ENCODE results near the gene SLC2A5.
"Not testable (repeated sequence)": the region's sequence is repeated elsewhere in the genome, so short reads cannot be mapped to it uniquely, and the experiment has no call there.

SLC2A5 gene

GRCh38 chr1:9101510-9102146 lies 32.2 kb upstream of the SLC2A5 start:
- peak overlapping the region; percentile 11 for H3K27ac ChIP-seq
- POLR2A ChIA-PET (ENCODE audit: low non-redundant PET): interaction anchor here (0.6 kb wide), 1 partner anchor 37 kb away, joined by 12 read pairs; no protein-coding TSS in a partner anchor
- CTCF ChIA-PET: interaction anchor here (0.6 to 2.5 kb wide), 12 partner anchors 9 to 789 kb away, joined by 3 to 14 read pairs (median 5); no protein-coding TSS in a partner anchor
- DNase-seq (ENCODE audit: low spot score): peak; percentile 62
- peak; percentile 66 for TF ChIP-seq CTCF (conservative IDR thresholded peaks at IDR 0.05; ENCODE audit: low read depth)

- CTCF ChIA-PET: interaction anchor here (0.6 to 2.5 kb wide), 3 partner anchors 10 to 790 kb away, joined by 4 to 14 read pairs (median 5); no protein-coding TSS in a partner anchor
- no peak for TF ChIP-seq CTCF (conservative IDR thresholded peaks at IDR 0.05; ENCODE audit: low read depth)
- DNase-seq (ENCODE audit: low spot score): no peak
- H3K27ac ChIP-seq: peak overlapping the region; percentile 11
- POLR2A ChIA-PET (ENCODE audit: low non-redundant PET): interaction anchor here (0.6 kb wide), 2 partner anchors 38 to 58 kb away, joined by 5 to 12 read pairs; no protein-coding TSS in a partner anchor
Measured at GRCh38 chr1:9100471-9101043, 31.1 kb upstream of the SLC2A5 start.

GRCh38 chr1:9099555-9099954 lies 30.1 kb upstream of the SLC2A5 start:
- TF ChIP-seq CTCF (conservative IDR thresholded peaks at IDR 0.05; ENCODE audit: low read depth): no peak
- H3K27ac ChIP-seq: no peak overlapping the region
- ChIA-PET CTCF (interaction anchor here (0.7 to 0.9 kb wide), 2 partner anchors 10 to 170 kb away, joined by 3 read pairs; no protein-coding TSS in a partner anchor), POLR2A (ENCODE audit: low non-redundant PET) (no interaction called here)
- no peak for DNase-seq (ENCODE audit: low spot score)

GRCh38 chr1:9097947-9098705 lies 28.7 kb upstream of the SLC2A5 start:
- no peak for DNase-seq (ENCODE audit: low spot score)
- POLR2A ChIA-PET (ENCODE audit: low non-redundant PET): no interaction called here
- TF ChIP-seq CTCF (conservative IDR thresholded peaks at IDR 0.05; ENCODE audit: low read depth): no peak
- CTCF ChIA-PET: no interaction called here
- H3K27ac ChIP-seq: 0 out of 2 replicates have a peak overlapping the region, but pooled peaks have one; percentile 12

- CTCF ChIA-PET: no interaction called here
- no peak for TF ChIP-seq CTCF (conservative IDR thresholded peaks at IDR 0.05; ENCODE audit: low read depth)
Measured at GRCh38 chr1:9095818-9096217, 26.4 kb upstream of the SLC2A5 start.

GRCh38 chr1:9093996-9094595 lies 24.7 kb upstream of the SLC2A5 start:
- DNase-seq (ENCODE audit: low spot score); CTCF ChIA-PET; POLR2A ChIA-PET (ENCODE audit: low non-redundant PET); H3K27ac ChIP-seq: not testable (repeated sequence)

More at GRCh38 chr1:9095818-9096217, 26.4 kb upstream of the SLC2A5 start:
- no peak overlapping the region for H3K27ac ChIP-seq
- POLR2A ChIA-PET (ENCODE audit: low non-redundant PET): no interaction called here
- no peak for DNase-seq (ENCODE audit: low spot score)
